ENCODE measurements around the gene RHOXF1.

- TF ChIP-seq CTCF (IDR thresholded peaks at IDR 0.05): no peak
- TF ChIP-seq POLR2AphosphoS5 (IDR thresholded peaks at IDR 0.05; ENCODE audit: insufficient read depth in 1 of 2, low read depth in 1 of 2): no peak
These were observed 9.7 kb upstream of the RHOXF1 start for GRCh38 chrX:120125444-120125843.

Measured in vagina (tissue), 2 donors.